ENCODE results near the gene TNS1. TPM values are rescaled to one million over a fixed set of nuclear protein-coding genes. Genes with fewer than 3 reads are reported as not detected.

The TNS1 gene
- total RNA-seq, 1 experiment from 2014 or later = 0.49 TPM

- POLR2A ChIA-PET = no interaction called here
- in situ Hi-C loops (cut with HindIII; ENCODE audit: low pct_unique_long_range_greater_than_20kb, low sequenced_read_pairs) = no loop called here
- BruUV-seq (replicated peaks) = no TSS peak
- H3K27ac ChIP-seq (ENCODE audit: low read length) = no peak overlapping the region
- H3K4me1 ChIP-seq (ENCODE audit: control insufficient read depth, insufficient read depth, low read length) = no peaks in the 10 kb centered on the region
- H3K27me3 ChIP-seq (ENCODE audit: control insufficient read depth, insufficient read depth, low read length) = peaks cover 17% of the 10 kb centered on the region
- no peaks in the 10 kb centered on the region for H3K36me3 ChIP-seq (ENCODE audit: control insufficient read depth, insufficient read depth, low read length)
- no peak for DNase-seq (ENCODE audit: low read depth, low spot score)
- no peak for ATAC-seq
- H3K9me3 ChIP-seq (ENCODE audit: control insufficient read depth, insufficient read depth, low read depth, low read length) = no peaks in the 10 kb centered on the region
- TF ChIP-seq POLR2AphosphoS5 (IDR thresholded peaks at IDR 0.05; ENCODE audit: low read depth, low read length) (no peak), SIN3A (IDR thresholded peaks at IDR 0.05; ENCODE audit: borderline replicate concordance, insufficient read depth, low read depth, low read length) (no peak), TCF7L2 (IDR thresholded peaks at IDR 0.05; ENCODE audit: low read depth, low read length) (no peak), REST (IDR thresholded peaks at IDR 0.05; ENCODE audit: insufficient read depth in 1 of 2, low read depth in 2 of 2, low read length in 1 of 2) (no peak)
- TF ChIP-seq, protein P1, sequence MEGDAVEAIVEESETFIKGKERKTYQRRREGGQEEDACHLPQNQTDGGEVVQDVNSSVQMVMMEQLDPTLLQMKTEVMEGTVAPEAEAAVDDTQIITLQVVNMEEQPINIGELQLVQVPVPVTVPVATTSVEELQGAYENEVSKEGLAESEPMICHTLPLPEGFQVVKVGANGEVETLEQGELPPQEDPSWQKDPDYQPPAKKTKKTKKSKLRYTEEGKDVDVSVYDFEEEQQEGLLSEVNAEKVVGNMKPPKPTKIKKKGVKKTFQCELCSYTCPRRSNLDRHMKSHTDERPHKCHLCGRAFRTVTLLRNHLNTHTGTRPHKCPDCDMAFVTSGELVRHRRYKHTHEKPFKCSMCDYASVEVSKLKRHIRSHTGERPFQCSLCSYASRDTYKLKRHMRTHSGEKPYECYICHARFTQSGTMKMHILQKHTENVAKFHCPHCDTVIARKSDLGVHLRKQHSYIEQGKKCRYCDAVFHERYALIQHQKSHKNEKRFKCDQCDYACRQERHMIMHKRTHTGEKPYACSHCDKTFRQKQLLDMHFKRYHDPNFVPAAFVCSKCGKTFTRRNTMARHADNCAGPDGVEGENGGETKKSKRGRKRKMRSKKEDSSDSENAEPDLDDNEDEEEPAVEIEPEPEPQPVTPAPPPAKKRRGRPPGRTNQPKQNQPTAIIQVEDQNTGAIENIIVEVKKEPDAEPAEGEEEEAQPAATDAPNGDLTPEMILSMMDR (IDR thresholded peaks at IDR 0.05) = no peak
- peak overlapping the region; percentile 33 to 40 for H3K4me3 ChIP-seq (ENCODE audit: low read depth in 2 of 2, low read length in 2 of 2)
- intact Hi-C loops (cut with micrococcal nuclease; ENCODE audit: unreplicated experiment) = no loop called here
- CTCF ChIA-PET = no interaction called here
These were observed 7.0 kb upstream of the TNS1 start for GRCh38 chr2:218009765-218010139.

GRCh38 chr2:218009231-218009630 is 6.4 kb upstream of the TNS1 start:
- ChIA-PET CTCF (no interaction called here), POLR2A (no interaction called here)
- no peak overlapping the region for H3K27ac ChIP-seq (ENCODE audit: low read length)
- H3K36me3 ChIP-seq (ENCODE audit: control insufficient read depth, insufficient read depth, low read length) = no peaks in the 10 kb centered on the region
- intact Hi-C loops (cut with micrococcal nuclease; ENCODE audit: unreplicated experiment) = no loop called here
- BruUV-seq (replicated peaks) = no TSS peak
- no peaks in the 10 kb centered on the region for H3K9me3 ChIP-seq (ENCODE audit: control insufficient read depth, insufficient read depth, low read depth, low read length)
- in situ Hi-C loops (cut with HindIII; ENCODE audit: low pct_unique_long_range_greater_than_20kb, low sequenced_read_pairs) = no loop called here
- peaks cover 17% of the 10 kb centered on the region for H3K27me3 ChIP-seq (ENCODE audit: control insufficient read depth, insufficient read depth, low read length)
- H3K4me1 ChIP-seq (ENCODE audit: control insufficient read depth, insufficient read depth, low read length) = no peaks in the 10 kb centered on the region
- TF ChIP-seq POLR2AphosphoS5 (IDR thresholded peaks at IDR 0.05; ENCODE audit: low read depth, low read length) (no peak), SIN3A (IDR thresholded peaks at IDR 0.05; ENCODE audit: borderline replicate concordance, insufficient read depth, low read depth, low read length) (no peak), REST (IDR thresholded peaks at IDR 0.05; ENCODE audit: insufficient read depth in 1 of 2, low read depth in 2 of 2, low read length in 1 of 2) (no peak), TCF7L2 (IDR thresholded peaks at IDR 0.05; ENCODE audit: low read depth, low read length) (no peak)
- TF ChIP-seq, protein P1 (IDR thresholded peaks at IDR 0.05) = no peak
- peak overlapping the region in 1 of 2 experiments; percentile 40; a peak in 1 of 4 replicates for H3K4me3 ChIP-seq (ENCODE audit: low read depth in 2 of 2, low read length in 2 of 2)
- DNase-seq (ENCODE audit: low read depth, low spot score) = no peak
- no peak for ATAC-seq

Data from Panc1 (cell line).